ENCODE results near the gene LTBP4.
"Not testable (repeated sequence)": the region's sequence is repeated elsewhere in the genome, so short reads cannot be mapped to it uniquely, and the experiment has no call there.

The LTBP4 gene

DNA sequence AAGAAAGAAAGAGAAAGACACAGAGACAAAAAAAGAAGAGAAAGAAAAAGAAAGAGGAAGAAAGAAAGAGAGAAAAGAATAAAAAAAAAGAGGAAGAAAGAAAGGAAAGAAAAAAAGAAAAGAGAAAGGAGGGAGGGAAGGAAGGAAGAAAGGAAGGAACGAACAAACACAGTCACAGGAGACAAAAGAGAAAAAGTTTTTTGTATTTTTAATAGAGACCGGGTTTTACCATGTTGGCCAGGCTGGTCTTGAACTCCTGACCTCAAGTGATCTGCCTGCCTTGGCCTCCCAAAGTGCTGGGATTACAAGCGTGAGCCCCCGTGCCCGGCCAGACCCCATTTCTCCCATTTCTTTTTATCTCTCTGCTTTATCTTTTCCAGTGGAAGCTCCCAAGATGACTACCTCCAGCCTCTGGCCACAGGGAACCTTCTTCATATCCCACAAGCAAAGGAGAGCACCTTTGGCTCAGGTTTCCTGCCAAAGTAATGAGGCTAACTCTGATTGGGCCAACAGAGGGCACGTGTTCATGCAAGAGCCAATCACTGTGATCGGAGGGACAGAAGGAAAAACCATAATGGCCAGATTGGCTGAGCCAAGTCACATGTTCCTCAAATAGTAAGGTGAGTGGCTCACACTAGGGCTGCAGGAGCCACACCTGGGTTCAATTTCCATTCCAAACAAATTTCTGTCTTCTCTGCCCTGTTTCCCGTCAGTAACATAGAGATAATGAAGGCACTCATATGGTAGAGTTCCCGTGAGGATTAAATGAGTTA is 48.9 kb downstream of the LTBP4 start:
- DNase-seq (ENCODE audit: low read depth); H3K4me3 ChIP-seq (ENCODE audit: low read depth, low read length): not testable (repeated sequence)

- H3K4me3 ChIP-seq (ENCODE audit: low read depth, low read length) = no peak overlapping the region
- peak; percentile 58 for DNase-seq (ENCODE audit: low read depth)
Observed at GRCh38 chr19:40650749-40651305, 49.7 kb downstream of the LTBP4 start.

DNA sequence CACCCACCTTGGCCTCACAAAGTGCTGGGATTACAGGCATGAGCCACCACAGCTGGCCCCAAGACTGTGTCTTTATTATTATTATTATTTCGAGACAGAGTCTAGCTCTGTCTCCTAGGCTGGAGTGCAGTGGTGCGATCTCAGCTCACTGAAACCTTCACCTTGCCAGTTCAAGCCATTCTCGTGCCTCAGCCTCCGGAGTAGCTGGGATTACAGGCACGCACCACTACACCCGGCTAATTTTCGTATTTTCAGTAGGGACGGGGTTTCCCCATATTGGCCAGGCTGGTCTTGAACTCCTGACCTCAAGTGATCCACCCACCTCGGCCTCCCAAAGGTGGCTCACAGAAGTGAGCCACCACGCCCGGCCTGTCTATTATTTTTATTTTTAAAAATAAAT is 51.1 kb downstream of the LTBP4 start:
- not testable (repeated sequence) for H3K4me3 ChIP-seq (ENCODE audit: low read depth, low read length); DNase-seq (ENCODE audit: low read depth)

DNA sequence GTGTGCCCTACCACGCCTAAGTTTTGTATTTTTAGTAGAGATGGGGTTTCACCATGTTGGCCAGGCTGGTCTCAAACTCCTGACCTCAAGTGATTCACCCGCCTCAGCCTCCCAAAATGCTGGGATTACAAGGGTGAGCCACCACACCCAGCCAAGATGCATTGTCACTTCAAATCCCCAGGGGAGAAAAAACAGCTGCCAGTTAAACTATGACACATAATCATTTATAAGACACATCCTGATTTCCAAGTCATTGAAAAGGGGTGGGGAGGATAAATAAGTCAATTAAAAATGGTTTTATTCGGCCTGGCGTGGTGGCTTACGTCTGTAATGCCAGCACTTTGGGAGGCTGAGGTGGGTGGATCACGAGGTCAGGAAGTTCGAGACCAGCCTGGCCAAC is 54.5 kb downstream of the LTBP4 start:
- not testable (repeated sequence) for DNase-seq (ENCODE audit: low read depth); H3K4me3 ChIP-seq (ENCODE audit: low read depth, low read length)

DNA sequence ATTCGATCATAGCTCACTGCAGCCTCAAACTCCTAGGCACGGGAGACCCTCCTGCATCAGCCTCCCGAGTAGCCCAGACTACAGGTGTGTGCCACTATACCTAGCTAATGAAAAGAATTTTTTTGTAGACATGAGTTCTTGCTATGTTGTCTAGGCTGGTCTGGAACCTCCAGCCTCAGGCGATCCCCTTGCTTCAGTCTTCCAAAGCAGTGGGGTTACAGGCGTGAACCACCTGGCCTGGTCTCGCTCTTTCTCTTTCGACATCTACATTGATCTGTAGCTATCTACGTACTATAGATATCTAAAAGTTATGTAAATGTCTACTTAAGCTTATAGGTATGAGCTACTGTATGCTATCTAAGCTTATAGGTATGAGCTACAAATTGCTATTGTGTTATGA is 56.9 kb downstream of the LTBP4 start:
- H3K4me3 ChIP-seq (ENCODE audit: low read depth, low read length) = no peak overlapping the region

GRCh38 chr19:40659116-40659515 is 57.9 kb downstream of the LTBP4 start:
- DNase-seq (ENCODE audit: low read depth) = no peak
- H3K4me3 ChIP-seq (ENCODE audit: low read depth, low read length) = no peak overlapping the region

More for the DNA sequence above, 56.9 kb downstream of the LTBP4 start:
- no peak for DNase-seq (ENCODE audit: low read depth)

DNA sequence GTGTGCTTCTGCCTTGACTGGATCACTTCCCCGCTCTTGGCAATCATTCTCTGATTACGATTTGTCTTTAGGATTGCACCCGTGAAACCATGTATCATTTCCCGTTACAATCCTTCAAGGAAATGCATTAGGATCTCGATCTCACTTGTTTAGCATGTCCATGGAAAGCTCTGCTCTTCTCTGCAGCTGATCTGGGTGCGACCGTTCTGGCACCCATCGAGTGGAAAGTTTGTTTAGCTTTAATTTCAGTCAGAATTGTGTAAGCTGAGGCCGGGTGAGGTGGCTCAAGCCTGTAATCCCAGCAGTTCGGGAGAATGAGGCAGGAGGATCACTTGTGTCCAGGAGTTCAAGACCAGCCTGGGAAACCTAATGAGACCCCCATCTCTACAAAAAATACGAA is 58.4 kb downstream of the LTBP4 start:
- no peak overlapping the region for H3K4me3 ChIP-seq (ENCODE audit: low read depth, low read length)
- DNase-seq (ENCODE audit: low read depth) = no peak

- H3K4me3 ChIP-seq (ENCODE audit: low read depth, low read length) = no peak overlapping the region
- DNase-seq (ENCODE audit: low read depth) = no peak
Observed at GRCh38 chr19:40661616-40662015, 60.4 kb downstream of the LTBP4 start.

DNA sequence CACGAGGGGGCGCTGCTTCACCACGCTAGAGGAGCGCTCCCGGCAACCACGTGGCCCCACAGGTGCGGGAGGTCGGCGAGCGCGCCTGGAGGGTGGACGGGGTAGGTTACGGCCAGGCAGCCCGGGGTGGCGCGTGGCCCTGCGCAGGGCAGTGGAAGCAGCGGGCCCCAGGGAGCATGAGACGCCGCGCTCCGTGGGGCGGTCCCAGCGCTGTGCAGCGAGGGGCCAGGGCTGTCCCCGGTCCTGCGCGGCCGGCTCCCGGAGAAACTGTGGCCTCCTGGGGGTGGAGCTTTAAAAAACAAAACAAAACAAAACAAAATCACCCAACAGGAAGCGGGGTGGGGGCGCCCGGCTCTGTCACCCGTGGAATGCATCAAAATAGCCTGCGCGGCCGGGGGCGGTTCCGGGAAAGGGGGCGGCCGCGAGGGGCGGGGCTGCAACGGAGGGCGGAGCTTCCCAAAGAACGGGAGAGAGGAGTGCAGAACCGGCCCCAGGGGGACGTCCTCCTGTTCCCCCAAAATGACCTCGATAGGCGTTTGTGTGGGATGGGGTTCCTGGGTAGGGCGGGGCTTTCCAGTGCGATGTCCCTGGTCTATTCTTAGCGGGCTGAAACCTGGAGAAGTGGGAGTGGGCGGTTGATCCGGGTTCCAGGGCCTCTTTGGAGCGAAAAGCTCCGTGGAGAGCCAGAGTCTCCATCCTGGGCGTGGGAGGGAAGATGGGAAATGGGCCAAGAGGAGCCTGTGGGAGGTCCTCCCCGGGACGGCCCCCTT is 61.9 kb downstream of the LTBP4 start:
- DNase-seq (ENCODE audit: low read depth) = peak; percentile 67
- peak overlapping the region; percentile 66 for H3K4me3 ChIP-seq (ENCODE audit: low read depth, low read length)

DNA sequence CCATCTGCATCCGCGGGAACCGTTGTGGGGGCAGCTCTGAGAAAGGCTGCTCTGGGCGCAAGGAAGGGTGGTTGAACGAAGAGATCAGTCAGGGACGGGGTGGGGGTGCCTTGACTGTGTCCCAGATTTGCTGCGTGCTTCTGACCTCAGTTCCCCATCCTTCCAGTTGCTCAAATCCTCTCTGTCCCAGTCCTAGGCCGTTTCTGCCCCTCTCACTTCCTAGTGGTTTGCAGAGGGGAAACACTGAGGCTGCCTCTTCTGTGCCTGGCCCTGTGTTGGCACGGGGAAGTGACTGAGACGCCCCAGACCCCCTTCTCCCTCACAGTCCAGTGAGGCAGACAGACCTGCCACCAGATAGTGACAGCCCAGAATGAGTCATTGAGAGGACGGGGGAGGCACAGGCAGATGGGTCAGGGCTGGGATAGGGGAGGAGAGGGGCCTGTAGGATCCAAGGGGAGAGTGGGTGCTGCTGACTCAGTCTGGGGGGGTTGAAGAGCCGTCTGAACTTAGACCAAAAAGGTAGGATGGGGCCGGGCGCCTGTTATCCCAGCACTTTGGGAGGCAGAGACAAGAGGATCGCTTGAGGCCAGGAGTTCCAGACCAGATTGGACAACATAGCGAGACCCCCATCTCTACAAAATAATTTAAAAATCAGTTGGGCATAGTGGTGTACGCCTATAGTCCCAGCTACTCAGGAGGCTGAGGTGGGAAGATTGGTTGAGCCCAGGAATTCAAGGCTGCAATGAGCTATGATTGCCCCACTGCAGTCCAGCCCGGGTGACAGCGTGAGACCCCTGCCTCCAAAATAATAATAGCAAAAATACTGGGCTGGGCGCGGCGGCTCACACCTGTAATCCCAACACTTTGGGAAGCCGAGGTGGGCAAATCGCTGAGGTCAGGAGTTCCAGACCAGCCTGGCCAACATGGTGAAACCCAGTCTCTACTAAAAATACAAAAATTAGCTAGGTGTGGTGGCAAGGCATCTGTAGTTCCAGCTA is 62.8 kb downstream of the LTBP4 start:
- DNase-seq (ENCODE audit: low read depth) = no peak
- peak overlapping the region; percentile 66 for H3K4me3 ChIP-seq (ENCODE audit: low read depth, low read length)

DNA sequence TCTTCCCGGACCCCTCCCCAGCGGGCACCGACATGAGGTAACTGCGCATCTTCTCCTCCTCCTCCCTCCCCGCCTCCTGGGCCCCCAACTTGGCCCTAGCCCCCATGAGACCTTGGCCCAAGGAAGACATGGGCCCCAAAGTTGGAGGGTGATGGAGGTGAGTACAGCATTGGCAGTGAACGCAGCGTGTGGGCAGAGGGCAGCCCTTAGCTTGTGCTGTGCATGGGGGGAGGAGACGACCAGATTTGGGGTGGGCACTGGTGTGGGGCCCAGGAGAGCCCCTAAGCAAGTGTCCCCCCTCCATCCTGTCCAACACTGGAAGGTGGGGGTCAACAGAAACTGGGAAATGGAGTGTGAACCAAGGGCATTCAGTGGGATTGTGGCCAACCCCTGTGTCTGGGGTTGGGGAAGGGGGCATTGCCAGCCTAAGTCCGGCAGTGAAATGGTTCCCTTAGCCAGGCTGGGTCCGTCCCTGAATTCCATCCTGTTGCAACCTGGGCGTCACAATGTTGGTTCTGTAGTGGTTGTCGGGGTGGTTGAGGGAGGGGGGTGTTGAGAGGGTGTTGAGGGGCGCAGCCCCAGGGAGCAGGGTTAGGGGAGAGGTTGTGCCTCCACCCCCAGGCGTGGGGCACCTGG is 65.8 kb downstream of the LTBP4 start:
- H3K4me3 ChIP-seq (ENCODE audit: low read depth, low read length) = no peak overlapping the region
- no peak for DNase-seq (ENCODE audit: low read depth)

DNA sequence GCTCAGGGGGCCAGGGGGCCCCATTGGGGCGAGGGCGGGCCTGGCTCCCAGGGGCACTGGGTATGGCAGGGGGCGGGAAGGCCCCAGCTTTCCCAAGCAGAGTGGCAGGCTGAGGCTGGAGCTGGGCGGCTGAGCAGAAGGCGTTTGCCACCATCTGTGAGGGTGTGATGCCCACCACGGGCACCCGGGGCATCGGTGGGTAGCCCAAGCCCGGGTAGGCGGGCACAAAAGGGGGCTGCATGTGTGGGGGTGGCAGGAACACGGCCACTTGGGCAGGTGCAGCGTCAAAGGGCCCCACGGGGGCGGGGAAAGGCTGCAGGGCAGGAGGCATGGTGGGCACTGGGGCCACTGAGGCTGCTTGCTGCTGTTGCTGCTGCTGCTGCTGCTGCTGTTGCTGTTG is 66.4 kb downstream of the LTBP4 start:
- no peak overlapping the region for H3K4me3 ChIP-seq (ENCODE audit: low read depth, low read length)
- DNase-seq (ENCODE audit: low read depth) = no peak

- DNase-seq (ENCODE audit: low read depth) = no peak
- H3K4me3 ChIP-seq (ENCODE audit: low read depth, low read length) = no peak overlapping the region
Observed at GRCh38 chr19:40668991-40669614, 67.9 kb downstream of the LTBP4 start.

DNA sequence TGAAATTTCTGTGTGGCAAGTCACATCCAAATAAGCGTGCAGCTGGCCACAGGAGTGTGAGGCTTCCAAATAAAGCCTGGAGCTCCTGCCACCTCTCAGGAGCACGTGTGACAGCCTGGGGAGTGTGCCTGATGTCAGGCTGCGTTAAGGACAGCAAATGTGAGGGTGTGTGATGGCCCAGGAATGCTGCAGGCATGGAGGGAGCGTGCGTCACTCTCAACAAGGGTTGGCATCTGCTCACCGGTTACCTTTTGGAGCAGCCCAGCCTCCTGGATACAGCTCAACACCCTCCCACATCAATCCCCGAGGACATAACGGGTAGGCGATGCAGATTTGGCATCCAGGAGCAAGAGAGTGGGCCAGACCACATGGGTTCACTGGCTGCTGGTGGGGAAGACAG is 70.2 kb downstream of the LTBP4 start:
- no peak for DNase-seq (ENCODE audit: low read depth)
- H3K4me3 ChIP-seq (ENCODE audit: low read depth, low read length) = no peak overlapping the region

GRCh38 chr19:40672038-40672437 is 70.9 kb downstream of the LTBP4 start:
- DNase-seq (ENCODE audit: low read depth) = no peak
- H3K4me3 ChIP-seq (ENCODE audit: low read depth, low read length) = no peak overlapping the region

DNA sequence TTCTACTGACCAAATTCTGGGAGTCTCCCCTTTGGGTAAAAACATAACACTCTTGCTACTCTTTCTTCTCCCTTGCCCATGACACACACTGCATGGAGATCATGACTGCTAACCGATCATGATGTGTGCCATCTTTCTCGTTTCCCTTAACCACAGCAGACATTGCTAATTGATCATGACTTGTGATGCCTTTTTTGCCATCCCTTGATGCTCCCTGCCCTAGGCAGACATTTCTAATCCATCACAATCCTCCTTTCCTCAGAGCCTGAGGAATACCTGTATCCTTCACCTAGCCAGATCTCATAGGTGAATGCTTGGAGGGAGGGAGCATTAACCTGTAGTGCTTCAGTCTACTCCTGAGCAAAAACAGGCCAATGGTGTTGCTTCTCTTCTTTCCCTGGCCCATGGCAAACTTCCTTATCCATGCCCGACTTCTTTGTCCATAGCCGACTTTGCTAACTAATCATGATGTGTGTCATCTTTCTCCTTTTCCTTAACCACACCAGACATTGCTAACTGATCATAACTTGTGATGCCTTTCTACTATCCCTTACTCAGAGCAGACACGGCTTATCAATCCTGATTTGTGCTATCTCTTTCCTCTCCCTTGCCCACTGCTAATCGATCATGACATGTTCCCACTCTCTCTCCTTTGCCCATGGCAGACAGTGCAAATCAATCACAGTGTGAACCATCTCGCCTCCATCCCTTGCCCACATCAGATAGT is 71.6 kb downstream of the LTBP4 start:
- H3K4me3 ChIP-seq (ENCODE audit: low read depth, low read length) = no peak overlapping the region
- no peak for DNase-seq (ENCODE audit: low read depth)

GRCh38 chr19:40673397-40673796 is 72.2 kb downstream of the LTBP4 start:
- no peak for DNase-seq (ENCODE audit: low read depth)
- H3K4me3 ChIP-seq (ENCODE audit: low read depth, low read length) = no peak overlapping the region

DNA sequence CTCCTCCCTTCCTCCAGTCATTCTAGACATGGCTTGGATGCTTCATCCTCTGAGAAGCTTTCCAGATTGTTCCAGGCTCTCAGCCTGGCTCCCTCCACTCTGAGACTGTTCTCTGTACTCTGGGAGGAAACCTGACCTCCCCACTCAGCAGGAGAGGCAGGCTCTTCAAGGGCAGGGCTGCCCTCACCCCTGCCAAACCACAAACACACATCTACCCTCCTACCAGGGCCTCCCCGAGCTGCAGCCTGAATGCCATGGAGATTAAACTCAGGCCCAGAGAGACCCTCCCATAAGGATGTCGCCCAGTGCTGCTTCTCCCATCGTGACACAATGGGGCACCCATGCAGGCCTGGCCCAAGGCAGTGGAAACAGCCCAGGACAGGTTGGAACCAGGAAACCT is 73.1 kb downstream of the LTBP4 start:
- DNase-seq (ENCODE audit: low read depth) = no peak
- H3K4me3 ChIP-seq (ENCODE audit: low read depth, low read length) = no peak overlapping the region

Measured in skeletal muscle cell (primary cell).